ENCODE measurements around the gene FSTL4. TPM values are rescaled to one million over a fixed set of nuclear protein-coding genes. Genes with fewer than 3 reads are reported as not detected.

The FSTL4 gene
- total and polyA plus RNA-seq, 2 experiments from 2014 or later = 1.4 to 2.8 TPM

GRCh38 chr5:133406977-133407632 is 205.2 kb downstream of the FSTL4 start:
- no peak overlapping the region for H3K4me2 ChIP-seq
- no peaks in the 10 kb centered on the region for H4K20me1 ChIP-seq (replicated peaks; ENCODE audit: insufficient read depth)
- DNase-seq (ENCODE audit: low spot score) = no peak
- Mint-ChIP-seq H3K27ac (no peak overlapping the region), H3K36me3 (ENCODE audit: low read depth) (no peaks in the 10 kb centered on the region), H3K9me3 (no peaks in the 10 kb centered on the region; the same call in 2 of the 3 replicates), H3K4me3 (no peak overlapping the region), H3K4me1 (peaks cover 6% of the 10 kb centered on the region; the same call in 1 of the 3 replicates), H3K27me3 (ENCODE audit: insufficient read depth, low read depth, poor library complexity) (peaks cover 4% of the 10 kb centered on the region)
- no peaks in the 10 kb centered on the region; the same call in 1 of the 2 replicates for H3K4me1 ChIP-seq (ENCODE audit: insufficient read depth)
- H3K27ac ChIP-seq (ENCODE audit: low read depth) = no peak overlapping the region
- no peaks in the 10 kb centered on the region for H3K36me3 ChIP-seq (ENCODE audit: insufficient read depth)
- H3K27me3 ChIP-seq (ENCODE audit: insufficient read depth) = no peaks in the 10 kb centered on the region
- H3K79me2 ChIP-seq (replicated peaks; ENCODE audit: insufficient read depth) = no peaks in the 10 kb centered on the region
- no peak overlapping the region for H3K4me3 ChIP-seq
- H3K9me2 ChIP-seq (ENCODE audit: insufficient read depth) = peaks cover 5% of the 10 kb centered on the region; the same call in 1 of the 2 replicates
- TF ChIP-seq ZNF331 (CRISPR knock-in tag; IDR thresholded peaks at IDR 0.05; ENCODE audit: low read depth) = no peak
- TF ChIP-seq ETS1 (IDR thresholded peaks at IDR 0.05) = no peak
- no peak for TF ChIP-seq CTCF (conservative IDR thresholded peaks at IDR 0.05; ENCODE audit: low read depth in 2 of 2)
- no peak for TF ChIP-seq CREB1 (CRISPR knock-in tag; IDR thresholded peaks at IDR 0.05; ENCODE audit: low read depth)
- no peak for TF ChIP-seq ZNF114 (CRISPR knock-in tag; IDR thresholded peaks at IDR 0.05)
- no peak for TF ChIP-seq JUNB (IDR thresholded peaks at IDR 0.05; ENCODE audit: unreplicated experiment)
- no peak for TF ChIP-seq STAT1 (IDR thresholded peaks at IDR 0.05; ENCODE audit: unreplicated experiment)
- no peak for TF ChIP-seq POLR2AphosphoS5 (IDR thresholded peaks at IDR 0.05; ENCODE audit: low read depth)
- no peak for TF ChIP-seq EZH2 (IDR thresholded peaks at IDR 0.05; ENCODE audit: low read depth, unreplicated experiment)
- no peak for TF ChIP-seq EZH2phosphoT487 (IDR thresholded peaks at IDR 0.05; ENCODE audit: unreplicated experiment)
- no peak for TF ChIP-seq ZNF462 (CRISPR knock-in tag; IDR thresholded peaks at IDR 0.05)
- no peak for TF ChIP-seq REST (IDR thresholded peaks at IDR 0.05; ENCODE audit: unreplicated experiment)
- TF ChIP-seq NANOG (IDR thresholded peaks at IDR 0.05; ENCODE audit: borderline replicate concordance) = no peak
- ATAC-seq = no peak
- no peaks in the 10 kb centered on the region for H3F3A ChIP-seq (replicated peaks; ENCODE audit: low read depth)
- H2AFZ ChIP-seq = no peak overlapping the region
